Activated T-cell treated with anti-CD3 and anti-CD28 coated beads for 24 hours (primary cell): ENCODE results near the gene IL5RA.

Source experiments
- DNase-seq: peaks from one replicate; pipeline ENCODE4 v3.0.0-alpha.2; 2020; ENCODE audit warnings: low read depth

The IL5RA gene

GRCh38 chr3:3107181-3107580, 3.0 kb downstream of the IL5RA start:
- no peak for DNase-seq

GRCh38 chr3:3105815-3106214, 4.4 kb downstream of the IL5RA start:
- DNase-seq: no peak

- DNase-seq: no peak
Observed at GRCh38 chr3:3105246-3105645, 4.9 kb downstream of the IL5RA start.

GRCh38 chr3:3102751-3103150, 7.4 kb downstream of the IL5RA start:
- DNase-seq: no peak

GRCh38 chr3:3101660-3102458, 8.3 kb downstream of the IL5RA start:
- DNase-seq: no peak

- no peak for DNase-seq
Observed at GRCh38 chr3:3097958-3098357, 12.2 kb downstream of the IL5RA start.

- no peak for DNase-seq
Observed at GRCh38 chr3:3089017-3089416, 21.2 kb downstream of the IL5RA start.

GRCh38 chr3:3087716-3088465, 22.3 kb downstream of the IL5RA start:
- DNase-seq: no peak

GRCh38 chr3:3087279-3087678, 22.9 kb downstream of the IL5RA start:
- no peak for DNase-seq

- DNase-seq: no peak
Observed at GRCh38 chr3:3086239-3086638, 23.9 kb downstream of the IL5RA start.

GRCh38 chr3:3085782-3086181, 24.4 kb downstream of the IL5RA start:
- DNase-seq: no peak

- no peak for DNase-seq
Observed at GRCh38 chr3:3084890-3085289, 25.3 kb downstream of the IL5RA start.

- no peak for DNase-seq
Observed at GRCh38 chr3:3082234-3082924, 27.8 kb downstream of the IL5RA start.

GRCh38 chr3:3081381-3082233, 28.6 kb downstream of the IL5RA start:
- DNase-seq: no peak

- no peak for DNase-seq
Observed at GRCh38 chr3:3080309-3080708, 29.9 kb downstream of the IL5RA start.

- DNase-seq: no peak
Observed at GRCh38 chr3:3074551-3075257, 35.5 kb downstream of the IL5RA start.

- DNase-seq: no peak
Observed at GRCh38 chr3:3071136-3071535, 39.0 kb downstream of the IL5RA start.

- no peak for DNase-seq
Observed at GRCh38 chr3:3069723-3070122, 40.5 kb downstream of the IL5RA start.

GRCh38 chr3:3068358-3068881, 41.8 kb downstream of the IL5RA start:
- DNase-seq: no peak

GRCh38 chr3:3066910-3067309, 43.3 kb downstream of the IL5RA start:
- no peak for DNase-seq

GRCh38 chr3:3066378-3066777, 43.8 kb downstream of the IL5RA start:
- no peak for DNase-seq
